CD14-positive monocyte (primary cell): Measurements from ENCODE around the gene FMO4. TPM values are rescaled to one million over a fixed set of nuclear protein-coding genes. Genes with fewer than 3 reads are reported as not detected.

Experiments used
- DNase-seq, 3 donors: peaks; one replicate each; pipeline ENCODE4 v3.0.0-alpha.2; 2011 to 2022
- H2AFZ ChIP-seq: 2 replicates; pipeline ENCODE4 v1.6.0; 2012; ENCODE audit warnings: mild to moderate bottlenecking, low read depth, low read length, inconsistent platforms; ENCODE audit not compliant: insufficient read depth, poor library complexity, severe bottlenecking
- H3K27ac ChIP-seq, 2 donors: 1 replicate in 1 of 2; 2 replicates in 1 of 2; pipeline ENCODE4 v1.5.1; 2012 to 2013; ENCODE audit warnings: low read length in 2 of 2, control low read depth in 1 of 2, inconsistent platforms in 1 of 2, low read depth in 1 of 2, mild to moderate bottlenecking in 1 of 2
- H3K27me3 ChIP-seq, 2 donors: one replicate each; pipeline versions ENCODE4 v1.6.0 to v1.6.1; 2011 to 2013; ENCODE audit warnings: low read length in 2 of 2; ENCODE audit not compliant: control insufficient read depth in 2 of 2, insufficient read depth in 2 of 2
- H3K36me3 ChIP-seq, 2 donors: replicated peaks in 1 of 2; 1 replicate in 1 of 2; 2 replicates in 1 of 2; pipeline versions ENCODE4 v1.5.1 to v1.6.1; 2012 to 2013; ENCODE audit warnings: low read length in 2 of 2, control low read depth in 1 of 2, inconsistent platforms in 1 of 2, mild to moderate bottlenecking in 1 of 2; ENCODE audit not compliant: insufficient read depth in 2 of 2, control insufficient read depth in 1 of 2
- H3K4me1 ChIP-seq, 2 donors: 1 replicate in 1 of 2; 2 replicates in 1 of 2; pipeline versions ENCODE4 v1.5.1 to v1.6.1; 2012 to 2013; ENCODE audit warnings: low read length in 2 of 2, control low read depth in 1 of 2, inconsistent platforms in 1 of 2, mild to moderate bottlenecking in 1 of 2, moderate library complexity in 1 of 2; ENCODE audit not compliant: insufficient read depth in 2 of 2, control insufficient read depth in 1 of 2
- H3K4me2 ChIP-seq: replicated peaks from 2 replicates; pipeline ENCODE3; 2012; ENCODE audit warnings: low read length, moderate library complexity, mild to moderate bottlenecking; ENCODE audit not compliant: poor library complexity, severe bottlenecking; ENCODE audit errors: extremely low read depth
- H3K4me3 ChIP-seq, 3 experiments: fragments of 200-600 bp in 1 of 3; sonication (generic) in 1 of 3; replicated peaks in 1 of 3; 1 replicate in 2 of 3; 2 replicates in 1 of 3; pipeline ENCODE4 v1.5.1; 2011 to 2013; ENCODE audit warnings: low read length in 3 of 3, mild to moderate bottlenecking in 3 of 3, control low read depth in 2 of 3, low read depth in 2 of 3, inconsistent platforms in 1 of 3, moderate library complexity in 1 of 3
- H3K79me2 ChIP-seq: 2 replicates; pipeline ENCODE4 v1.6.0; 2012; ENCODE audit warnings: mild to moderate bottlenecking, control low read depth, inconsistent platforms, low read length, moderate library complexity; ENCODE audit not compliant: insufficient read depth
- H3K9ac ChIP-seq: 2 replicates; pipeline ENCODE4 v1.6.0; 2017; ENCODE audit warnings: low read length, mild to moderate bottlenecking; ENCODE audit not compliant: insufficient read depth, poor library complexity, severe bottlenecking
- H3K9me3 ChIP-seq, 2 donors: replicated peaks in 1 of 2; 1 replicate in 1 of 2; 2 replicates in 1 of 2; pipeline versions ENCODE4 v1.5.1 to v1.6.1; 2012 to 2013; ENCODE audit warnings: low read length in 2 of 2, control low read depth in 1 of 2; ENCODE audit not compliant: control insufficient read depth in 1 of 2, insufficient read depth in 1 of 2
- H4K20me1 ChIP-seq: 2 replicates; pipeline ENCODE4 v1.6.0; 2012; ENCODE audit warnings: mild to moderate bottlenecking, low read length, control low read depth, moderate library complexity; ENCODE audit not compliant: insufficient read depth
- H3K27ac Mint-ChIP-seq, 7 donors: one replicate each; pipeline ENCODE4 v1.8.0; 2020; ENCODE audit warnings: mild to moderate bottlenecking in 7 of 7, mixed read lengths in 7 of 7, moderate library complexity in 6 of 7, inconsistent platforms in 2 of 7
- H3K27me3 Mint-ChIP-seq, 3 donors: one replicate each; pipeline ENCODE4 v1.8.0; 2021 to 2022; ENCODE audit warnings: low read depth in 3 of 3, mild to moderate bottlenecking in 3 of 3, mixed read lengths in 3 of 3, moderate library complexity in 3 of 3, inconsistent platforms in 1 of 3
- H3K36me3 Mint-ChIP-seq, 2 donors: one replicate each; pipeline ENCODE4 v1.8.0; 2020; ENCODE audit warnings: mixed read lengths in 2 of 2, inconsistent platforms in 1 of 2, mild to moderate bottlenecking in 1 of 2
- H3K4me1 Mint-ChIP-seq: one replicate; pipeline ENCODE4 v1.8.0; 2020; ENCODE audit warnings: mild to moderate bottlenecking, mixed read lengths
- H3K4me3 Mint-ChIP-seq, 2 donors: one replicate each; pipeline ENCODE4 v1.8.0; 2020; ENCODE audit warnings: mild to moderate bottlenecking in 2 of 2, mixed read lengths in 2 of 2, moderate library complexity in 1 of 2
- H3K9me3 Mint-ChIP-seq, 7 donors: one replicate each; pipeline ENCODE4 v1.8.0; 2020 to 2022; ENCODE audit warnings: mixed read lengths in 7 of 7, mild to moderate bottlenecking in 6 of 7, moderate library complexity in 6 of 7, inconsistent platforms in 2 of 7
- WGBS: methylation state at CpG from one replicate; pipeline ENCODE4 v1.1.5; 2013; ENCODE audit warnings: missing lambda C conversion rate; ENCODE audit not compliant: insufficient coverage; 5-methylcytosine and 5-hydroxymethylcytosine counted together
- intact Hi-C, 2 donors: fragments of 100-400 bp; cut with micrococcal nuclease; formaldehyde crosslinking; loops; one replicate each; pipeline versions ENCODE4 v1.15.0 to v1.15.1; 2023
- polyA plus RNA-seq, 3 donors: library from polyadenylated mRNA; depleted of rRNA in 1 of 3; unstranded in 2 of 3; stranded (reverse) in 1 of 3; fragments of 300-500 nt in 2 of 3; fragments of >200 nt in 1 of 3; fragmentation: Illumina TruSeq in 2 of 3; gene quantifications; 1 replicate in 2 of 3; 2 replicates in 1 of 3; pipeline ENCODE4 v1.2.3, GENCODE V29; 2012 to 2021
- TF ChIP-seq, protein P1 (sequence below): fragments of 200-600 bp; IDR thresholded peaks from one replicate; pipeline ENCODE4 v1.8.0; 2022; ENCODE audit warnings: antibody characterized with exemption, mild to moderate bottlenecking

FMO4 gene
- polyA plus RNA-seq, 3 donors = 1.3 to 1.9 (median 1.6) TPM

DNA sequence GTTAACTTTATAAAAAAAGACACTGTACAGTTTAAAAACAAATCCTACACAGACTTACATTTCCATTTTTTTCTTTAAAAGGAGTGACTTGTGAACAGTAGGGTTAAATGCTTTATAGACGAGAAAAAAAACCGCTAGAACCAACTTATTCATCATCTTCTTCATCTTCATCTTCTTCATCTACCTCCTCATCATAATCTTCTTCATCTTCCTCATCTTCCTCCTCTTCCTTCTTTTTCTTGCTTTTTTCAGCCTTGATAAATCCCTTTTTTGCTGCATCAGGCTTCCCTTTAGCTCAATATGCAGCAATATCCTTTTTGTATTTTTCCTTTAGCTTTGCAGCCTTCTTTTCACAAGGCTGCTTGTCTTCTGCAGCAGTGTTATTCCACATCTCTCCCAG lies 43.2 kb upstream of the FMO4 start:
- no peak for DNase-seq
- H3K79me2 ChIP-seq = no peaks in the 10 kb centered on the region
- no peak overlapping the region for H2AFZ ChIP-seq
- Mint-ChIP-seq H3K4me1 (peaks cover 2% of the 10 kb centered on the region), H3K36me3 (no peaks in the 10 kb centered on the region), H3K4me3 (no peak overlapping the region), H3K9me3 (peaks cover 0 to 4% (median 2%) of the 10 kb centered on the region in 7 donors), H3K27ac (no peak overlapping the region), H3K27me3 (peaks cover 2 to 5% (median 4%) of the 10 kb centered on the region in 3 donors)
- 100% methylated on average over 1 of the region's 2 CpGs for WGBS
- no peaks in the 10 kb centered on the region for H3K36me3 ChIP-seq
- H3K27me3 ChIP-seq = no peaks in the 10 kb centered on the region
- no peaks in the 10 kb centered on the region for H4K20me1 ChIP-seq
- H3K9ac ChIP-seq = no peak overlapping the region
- intact Hi-C loops = no loop called here
- no peak overlapping the region for H3K4me3 ChIP-seq
- H3K27ac ChIP-seq = no peak overlapping the region
- TF ChIP-seq, protein P1, sequence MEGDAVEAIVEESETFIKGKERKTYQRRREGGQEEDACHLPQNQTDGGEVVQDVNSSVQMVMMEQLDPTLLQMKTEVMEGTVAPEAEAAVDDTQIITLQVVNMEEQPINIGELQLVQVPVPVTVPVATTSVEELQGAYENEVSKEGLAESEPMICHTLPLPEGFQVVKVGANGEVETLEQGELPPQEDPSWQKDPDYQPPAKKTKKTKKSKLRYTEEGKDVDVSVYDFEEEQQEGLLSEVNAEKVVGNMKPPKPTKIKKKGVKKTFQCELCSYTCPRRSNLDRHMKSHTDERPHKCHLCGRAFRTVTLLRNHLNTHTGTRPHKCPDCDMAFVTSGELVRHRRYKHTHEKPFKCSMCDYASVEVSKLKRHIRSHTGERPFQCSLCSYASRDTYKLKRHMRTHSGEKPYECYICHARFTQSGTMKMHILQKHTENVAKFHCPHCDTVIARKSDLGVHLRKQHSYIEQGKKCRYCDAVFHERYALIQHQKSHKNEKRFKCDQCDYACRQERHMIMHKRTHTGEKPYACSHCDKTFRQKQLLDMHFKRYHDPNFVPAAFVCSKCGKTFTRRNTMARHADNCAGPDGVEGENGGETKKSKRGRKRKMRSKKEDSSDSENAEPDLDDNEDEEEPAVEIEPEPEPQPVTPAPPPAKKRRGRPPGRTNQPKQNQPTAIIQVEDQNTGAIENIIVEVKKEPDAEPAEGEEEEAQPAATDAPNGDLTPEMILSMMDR = no peak
- no peaks in the 10 kb centered on the region for H3K9me3 ChIP-seq
- H3K4me1 ChIP-seq = no peaks in the 10 kb centered on the region
- H3K4me2 ChIP-seq = no peak overlapping the region

DNA sequence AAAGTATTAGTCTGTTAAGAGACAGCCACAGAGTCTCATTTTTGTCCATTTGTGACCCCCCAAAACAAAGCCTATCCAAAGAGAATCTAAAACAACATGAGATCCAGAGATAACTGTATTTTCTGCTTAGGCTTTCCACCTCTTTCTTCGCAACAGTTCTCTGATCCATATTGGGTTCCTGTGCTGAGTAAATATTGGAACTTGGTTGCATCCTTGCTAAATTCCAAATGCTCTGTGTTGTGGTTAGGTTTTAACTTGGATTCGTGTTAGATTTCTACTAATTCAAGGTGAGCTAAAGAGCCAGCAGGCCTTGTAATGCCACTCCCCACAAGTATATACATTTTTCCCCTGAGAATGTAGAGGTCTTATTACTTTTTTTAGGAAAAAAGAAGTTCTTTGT lies 36.4 kb upstream of the FMO4 start:
- H3K4me1 Mint-ChIP-seq = peaks cover 8% of the 10 kb centered on the region
- H3K79me2 ChIP-seq = no peaks in the 10 kb centered on the region
- no peak overlapping the region for H2AFZ ChIP-seq
- no peaks in the 10 kb centered on the region for H3K9me3 ChIP-seq
- WGBS = no CpG with 5 or more reads among the region's 2 CpGs
- DNase-seq = no peak
- no peaks in the 10 kb centered on the region for H4K20me1 ChIP-seq
- no peaks in the 10 kb centered on the region for H3K36me3 ChIP-seq
- H3K9me3 Mint-ChIP-seq = peaks cover 0 to 6% (median 2%) of the 10 kb centered on the region in 7 donors
- no peak overlapping the region for H3K4me3 ChIP-seq
- H3K27me3 ChIP-seq = no peaks in the 10 kb centered on the region
- H3K27ac Mint-ChIP-seq = no peak overlapping the region
- no peak overlapping the region for H3K27ac ChIP-seq
- peaks cover 0 to 3% (median 0%) of the 10 kb centered on the region in 3 donors for H3K27me3 Mint-ChIP-seq
- intact Hi-C loops = no loop called here
- no peaks in the 10 kb centered on the region for H3K36me3 Mint-ChIP-seq
- H3K4me2 ChIP-seq = no peak overlapping the region
- peaks cover 0 to 3% of the 10 kb centered on the region in 2 donors for H3K4me1 ChIP-seq
- H3K4me3 Mint-ChIP-seq = no peak overlapping the region
- TF ChIP-seq, protein P1 = no peak
- no peak overlapping the region for H3K9ac ChIP-seq
